Chondrocyte (in vitro differentiated cells): ENCODE measurements around the gene DEGS2. TPM values are rescaled to one million over a fixed set of nuclear protein-coding genes. Genes with fewer than 3 reads are reported as not detected.
A peak's percentile ranks its signal among the peaks of the same experiment; 100 is the strongest.

Experiments
- DNase-seq: peaks from one replicate; pipeline ENCODE4 v3.0.0; 2021; ENCODE audit warnings: mixed read lengths, low spot score
- H3K27ac Mint-ChIP-seq: one replicate; pipeline ENCODE4 v1.8.0; 2021; ENCODE audit warnings: mild to moderate bottlenecking, moderate library complexity, mixed read lengths; ENCODE audit not compliant: unreplicated experiment
- H3K27me3 Mint-ChIP-seq: 2 replicates; pipeline ENCODE4 v1.8.0; 2021; ENCODE audit warnings: low read depth, mixed read lengths
- H3K36me3 Mint-ChIP-seq: 2 replicates; pipeline ENCODE4 v1.8.0; 2021; ENCODE audit warnings: low read depth, mixed read lengths
- H3K4me1 Mint-ChIP-seq: 2 replicates; pipeline ENCODE4 v1.8.0; 2021; ENCODE audit warnings: low read depth, mild to moderate bottlenecking, mixed read lengths
- H3K4me3 Mint-ChIP-seq: one replicate; pipeline ENCODE4 v1.8.0; 2021; ENCODE audit warnings: mild to moderate bottlenecking, moderate library complexity, mixed read lengths; ENCODE audit not compliant: unreplicated experiment
- H3K9me3 Mint-ChIP-seq: 2 replicates; pipeline ENCODE4 v1.8.0; 2021; ENCODE audit warnings: low read depth, mixed read lengths
- CTCF ChIP-seq: fragments of 200-600 bp; sonication (generic); IDR thresholded peaks from 2 replicates; pipeline ENCODE4 v1.5.0; 2021; ENCODE audit warnings: antibody characterized with exemption, mild to moderate bottlenecking, moderate library complexity
- total RNA-seq: library from RNA; stranded (reverse); gene quantifications from 3 replicates; pipeline ENCODE4 v1.2.1, GENCODE V29; 2021

DEGS2 gene
- total RNA-seq, 1 donor from 2014 or later = 0.17 TPM

DNA sequence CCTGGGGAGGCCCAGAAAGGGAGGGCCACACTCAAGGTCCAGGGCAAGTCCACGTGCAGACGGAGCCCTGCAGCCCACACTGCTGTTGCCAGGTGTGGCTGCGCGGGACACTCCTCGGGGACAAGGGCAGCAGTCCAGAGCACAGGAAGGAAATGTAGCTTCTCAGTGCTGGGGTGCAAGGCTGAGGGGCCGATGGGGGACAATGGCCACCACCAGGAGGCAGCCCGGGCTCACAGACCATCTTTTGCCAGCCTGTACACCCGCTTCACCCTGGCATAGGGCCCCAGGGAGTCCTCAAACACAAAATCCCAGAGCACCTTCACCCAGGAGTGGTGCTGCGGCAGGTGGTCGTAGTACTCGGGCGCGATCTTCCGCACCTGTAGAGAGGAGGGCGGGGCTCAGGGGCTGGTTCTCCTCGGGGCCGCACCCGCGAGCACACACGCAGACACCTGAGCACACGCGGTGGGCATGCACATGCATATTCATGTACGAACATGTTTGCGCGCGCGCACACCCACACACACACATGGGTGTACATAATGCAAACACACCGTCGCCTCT is 12.8 kb downstream of the DEGS2 start:
- Mint-ChIP-seq H3K9me3 (no peaks in the 10 kb centered on the region), H3K27ac (no peak overlapping the region), H3K27me3 (no peaks in the 10 kb centered on the region), H3K4me3 (no peak overlapping the region), H3K4me1 (no peaks in the 10 kb centered on the region), H3K36me3 (peaks cover 2% of the 10 kb centered on the region)
- no peak for DNase-seq
- peak; percentile 30 for TF ChIP-seq CTCF

DNA sequence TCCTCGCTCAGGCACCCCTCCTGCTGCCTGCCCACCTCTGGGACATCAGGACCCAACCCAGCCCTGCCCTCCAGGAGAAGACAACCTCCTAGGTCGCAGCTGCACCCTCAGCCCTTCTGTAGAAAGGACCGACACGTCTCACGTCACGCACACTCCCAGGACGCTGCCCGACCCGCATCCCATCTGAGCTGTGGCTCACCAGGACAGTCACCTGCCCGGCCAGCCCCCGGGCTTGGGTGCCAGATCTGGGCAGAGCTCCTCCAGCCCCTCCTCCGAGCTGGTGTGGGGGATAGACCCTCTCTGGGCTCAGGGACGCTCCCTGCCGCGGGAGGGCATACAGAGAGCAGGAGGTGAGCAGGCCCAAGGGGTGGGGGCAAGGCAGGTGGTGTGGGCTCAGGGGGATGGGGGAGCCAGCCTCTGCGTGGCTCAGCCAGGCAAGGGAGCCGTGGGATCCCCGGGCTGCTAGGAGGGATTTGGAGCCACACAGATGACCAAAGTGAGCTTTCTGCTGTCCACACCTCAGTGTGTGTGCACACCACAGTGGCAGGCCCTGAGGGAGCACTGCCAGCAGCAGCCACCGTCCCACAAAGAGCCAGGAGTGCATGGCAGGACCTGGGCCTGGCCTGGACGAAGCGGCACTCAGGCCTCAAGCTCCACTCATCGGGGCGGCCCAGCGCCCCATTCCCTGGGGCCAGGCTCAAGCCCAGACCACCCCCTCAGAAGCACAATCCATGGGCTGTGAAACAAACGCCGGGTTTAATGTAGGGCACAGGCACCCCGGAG is 13.6 kb downstream of the DEGS2 start:
- Mint-ChIP-seq H3K4me3 (no peak overlapping the region), H3K4me1 (no peaks in the 10 kb centered on the region), H3K36me3 (peaks cover 2% of the 10 kb centered on the region), H3K9me3 (no peaks in the 10 kb centered on the region), H3K27me3 (no peaks in the 10 kb centered on the region), H3K27ac (no peak overlapping the region)
- no peak for DNase-seq
- no peak for TF ChIP-seq CTCF

GRCh38 chr14:100144996-100145646 is 14.3 kb downstream of the DEGS2 start:
- TF ChIP-seq CTCF = no peak
- Mint-ChIP-seq H3K27me3 (no peaks in the 10 kb centered on the region), H3K27ac (no peak overlapping the region)

GRCh38 chr14:100144645-100144995 is 14.8 kb downstream of the DEGS2 start:
- no peak overlapping the region for H3K27ac Mint-ChIP-seq
- H3K36me3 Mint-ChIP-seq = peaks cover 2% of the 10 kb centered on the region
- H3K27me3 Mint-ChIP-seq = no peaks in the 10 kb centered on the region
- no peak for DNase-seq
- no peaks in the 10 kb centered on the region for H3K9me3 Mint-ChIP-seq
- H3K4me3 Mint-ChIP-seq = no peak overlapping the region
- no peaks in the 10 kb centered on the region for H3K4me1 Mint-ChIP-seq
- no peak for TF ChIP-seq CTCF

More at GRCh38 chr14:100144996-100145646, 14.3 kb downstream of the DEGS2 start:
- DNase-seq = no peak
- no peaks in the 10 kb centered on the region for H3K9me3 Mint-ChIP-seq
- peaks cover 2% of the 10 kb centered on the region for H3K36me3 Mint-ChIP-seq
- no peak overlapping the region for H3K4me3 Mint-ChIP-seq
- H3K4me1 Mint-ChIP-seq = no peaks in the 10 kb centered on the region

DNA sequence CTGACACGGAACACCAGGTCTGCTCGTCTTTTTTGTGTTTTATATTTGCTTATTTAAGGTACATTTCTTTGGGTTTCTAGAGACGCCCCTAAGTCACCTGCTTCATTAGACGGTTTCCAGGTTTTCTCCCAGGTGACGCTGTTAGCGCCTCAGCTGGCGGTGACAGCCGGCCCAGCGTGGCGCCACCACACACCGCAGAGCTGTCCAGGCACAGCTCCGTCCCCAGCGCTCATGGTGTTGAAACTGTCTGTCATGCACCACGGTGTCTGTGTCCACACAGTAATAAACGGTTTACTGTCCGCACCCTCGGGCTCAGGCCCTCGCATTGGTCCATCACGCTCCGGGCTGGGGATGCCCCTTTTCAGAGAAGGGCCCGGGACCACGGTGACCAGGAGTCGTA is 15.5 kb downstream of the DEGS2 start:
- DNase-seq = no peak
- Mint-ChIP-seq H3K36me3 (peaks cover 2% of the 10 kb centered on the region), H3K4me1 (no peaks in the 10 kb centered on the region), H3K4me3 (no peak overlapping the region), H3K27ac (no peak overlapping the region), H3K27me3 (no peaks in the 10 kb centered on the region), H3K9me3 (no peaks in the 10 kb centered on the region)
- no peak for TF ChIP-seq CTCF
